Osteoblast (primary cell): ENCODE results near the gene RICTOR. TPM values are rescaled to one million over a fixed set of nuclear protein-coding genes. Genes with fewer than 3 reads are reported as not detected.
A peak's percentile ranks its signal among the peaks of the same experiment; 100 is the strongest.

ENCODE experiments used
- DNase-seq: peaks from one replicate; pipeline ENCODE4 v3.0.0; 2011; ENCODE audit warnings: low spot score, mixed read lengths; ENCODE audit not compliant: insufficient read length; ENCODE audit errors: missing footprints
- H2AFZ ChIP-seq: 2 replicates; pipeline ENCODE4 v1.6.0; 2011; ENCODE audit warnings: mild to moderate bottlenecking, low read length
- H3K27ac ChIP-seq: 2 replicates; pipeline ENCODE4 v1.5.1; 2011; ENCODE audit warnings: mild to moderate bottlenecking, low read depth, low read length, moderate library complexity
- H3K27me3 ChIP-seq: 2 replicates; pipeline ENCODE4 v1.6.0; 2012; ENCODE audit warnings: mild to moderate bottlenecking, control low read depth, inconsistent platforms, low read length, moderate library complexity; ENCODE audit not compliant: insufficient read depth
- H3K36me3 ChIP-seq: 2 replicates; pipeline ENCODE4 v1.5.1; 2011; ENCODE audit warnings: mild to moderate bottlenecking, low read length, control low read depth, moderate library complexity; ENCODE audit not compliant: insufficient read depth
- H3K4me1 ChIP-seq: 2 replicates; pipeline ENCODE4 v1.5.1; 2011; ENCODE audit warnings: mild to moderate bottlenecking, low read length, control low read depth, moderate library complexity; ENCODE audit not compliant: insufficient read depth
- H3K4me2 ChIP-seq: 2 replicates; pipeline ENCODE4 v1.6.0; 2011; ENCODE audit warnings: mild to moderate bottlenecking, low read length; ENCODE audit not compliant: insufficient read depth
- H3K4me3 ChIP-seq: fragments of 200-600 bp; sonication (generic); 3 replicates; pipeline ENCODE4 v1.5.1; 2012; ENCODE audit warnings: mild to moderate bottlenecking, low read length, inconsistent platforms; ENCODE audit not compliant: insufficient read depth
- H3K79me2 ChIP-seq: 2 replicates; pipeline ENCODE4 v1.6.0; 2012; ENCODE audit warnings: mild to moderate bottlenecking, low read length, control low read depth, inconsistent platforms; ENCODE audit not compliant: insufficient read depth
- H3K9me3 ChIP-seq: 2 replicates; pipeline ENCODE4 v1.5.1; 2011; ENCODE audit warnings: low read depth, low read length, control low read depth
- H4K20me1 ChIP-seq: 2 replicates; pipeline ENCODE4 v1.6.0; 2012; ENCODE audit warnings: mild to moderate bottlenecking, low read length, control low read depth; ENCODE audit not compliant: insufficient read depth
- total RNA-seq: library from RNA; depleted of rRNA; stranded (reverse); fragments of >200 nt; gene quantifications from 2 replicates; pipeline ENCODE4 v1.2.3, GENCODE V29; 2012
- TF ChIP-seq, protein P1 (sequence below): IDR thresholded peaks from 2 replicates; pipeline ENCODE4 v1.5.1; 2011; ENCODE audit warnings: mild to moderate bottlenecking, low read depth, low read length, moderate library complexity; ENCODE audit errors: extremely low read depth

The RICTOR gene
- total RNA-seq, 1 donor: 46.7 TPM

DNA sequence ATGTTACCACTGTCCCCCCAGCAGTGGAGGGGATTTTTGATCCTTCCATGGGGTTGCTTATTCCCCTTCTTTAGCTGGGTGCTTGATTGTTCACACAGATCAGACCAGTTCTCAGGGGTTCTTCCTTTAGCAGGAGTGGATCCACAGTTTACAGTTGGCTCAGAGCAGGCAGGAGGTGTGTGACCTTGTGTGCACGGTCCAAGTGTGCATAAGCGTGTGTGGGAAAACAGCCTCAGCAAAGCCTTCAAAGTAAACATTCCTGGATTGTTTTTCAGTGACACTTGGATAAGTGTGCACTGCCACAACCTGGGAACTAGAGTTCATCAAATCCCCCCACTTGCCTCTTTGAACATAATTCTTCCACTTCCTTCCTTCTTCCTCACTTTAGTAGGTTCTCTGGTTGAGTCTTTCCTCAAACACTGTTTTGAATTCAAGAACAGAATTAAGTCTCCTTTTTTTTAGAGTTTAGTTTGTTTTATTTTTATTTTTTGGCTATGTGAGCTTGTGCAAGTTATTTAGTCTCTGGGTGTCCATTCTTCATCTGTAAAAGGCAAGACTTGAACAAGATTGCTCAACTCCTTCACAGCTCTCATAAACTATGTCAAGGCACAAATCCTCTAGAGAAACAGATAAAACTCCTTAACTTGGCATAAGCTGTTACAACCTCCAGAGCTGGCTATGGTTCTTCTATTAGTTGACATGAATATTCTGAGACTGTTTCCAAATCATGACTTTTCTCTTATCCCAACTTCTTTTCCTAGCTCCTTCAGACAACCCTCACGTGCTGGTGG is 150.3 kb downstream of the RICTOR start:
- Histone ChIP-seq H2AFZ (no peak overlapping the region), H3K36me3 (peaks cover 63% of the 10 kb centered on the region), H3K79me2 (no peaks in the 10 kb centered on the region), H3K27ac (peak overlapping the region; percentile 86), H3K4me3 (no peak overlapping the region), H3K4me1 (peaks cover 40% of the 10 kb centered on the region), H3K4me2 (no peak overlapping the region), H3K9me3 (no peaks in the 10 kb centered on the region), H4K20me1 (peaks cover 22% of the 10 kb centered on the region), H3K27me3 (no peaks in the 10 kb centered on the region)
- DNase-seq: no peak
- TF ChIP-seq, protein P1, sequence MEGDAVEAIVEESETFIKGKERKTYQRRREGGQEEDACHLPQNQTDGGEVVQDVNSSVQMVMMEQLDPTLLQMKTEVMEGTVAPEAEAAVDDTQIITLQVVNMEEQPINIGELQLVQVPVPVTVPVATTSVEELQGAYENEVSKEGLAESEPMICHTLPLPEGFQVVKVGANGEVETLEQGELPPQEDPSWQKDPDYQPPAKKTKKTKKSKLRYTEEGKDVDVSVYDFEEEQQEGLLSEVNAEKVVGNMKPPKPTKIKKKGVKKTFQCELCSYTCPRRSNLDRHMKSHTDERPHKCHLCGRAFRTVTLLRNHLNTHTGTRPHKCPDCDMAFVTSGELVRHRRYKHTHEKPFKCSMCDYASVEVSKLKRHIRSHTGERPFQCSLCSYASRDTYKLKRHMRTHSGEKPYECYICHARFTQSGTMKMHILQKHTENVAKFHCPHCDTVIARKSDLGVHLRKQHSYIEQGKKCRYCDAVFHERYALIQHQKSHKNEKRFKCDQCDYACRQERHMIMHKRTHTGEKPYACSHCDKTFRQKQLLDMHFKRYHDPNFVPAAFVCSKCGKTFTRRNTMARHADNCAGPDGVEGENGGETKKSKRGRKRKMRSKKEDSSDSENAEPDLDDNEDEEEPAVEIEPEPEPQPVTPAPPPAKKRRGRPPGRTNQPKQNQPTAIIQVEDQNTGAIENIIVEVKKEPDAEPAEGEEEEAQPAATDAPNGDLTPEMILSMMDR: no peak

DNA sequence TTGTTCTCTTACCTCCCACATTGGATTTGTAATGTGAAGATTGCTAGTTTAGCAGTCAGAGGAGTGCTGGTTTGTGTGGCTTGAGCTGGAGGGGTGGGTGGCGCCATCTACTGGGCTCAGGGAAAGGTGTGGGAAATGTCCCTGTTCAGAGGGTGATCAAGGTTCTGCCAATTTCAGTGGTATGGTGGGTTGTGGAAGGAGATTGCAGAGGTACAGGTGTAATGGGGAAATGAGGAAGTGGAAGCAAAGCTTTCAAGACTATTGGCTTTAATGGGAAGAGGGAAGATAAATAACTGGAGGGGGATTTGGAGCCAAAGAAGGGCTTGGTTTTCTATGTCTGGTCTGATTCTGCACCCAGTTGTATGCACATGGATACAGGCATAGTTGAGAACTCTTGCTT is 152.0 kb downstream of the RICTOR start:
- TF ChIP-seq, protein P1: peak; percentile 93
- peak; percentile 50 for DNase-seq
- Histone ChIP-seq H3K4me1 (peaks cover 40% of the 10 kb centered on the region), H3K27me3 (no peaks in the 10 kb centered on the region), H3K9me3 (no peaks in the 10 kb centered on the region), H3K79me2 (no peaks in the 10 kb centered on the region), H2AFZ (no peak overlapping the region), H4K20me1 (peaks cover 24% of the 10 kb centered on the region), H3K36me3 (peaks cover 66% of the 10 kb centered on the region), H3K4me2 (no peak overlapping the region), H3K4me3 (no peak overlapping the region), H3K27ac (no peak overlapping the region)

DNA sequence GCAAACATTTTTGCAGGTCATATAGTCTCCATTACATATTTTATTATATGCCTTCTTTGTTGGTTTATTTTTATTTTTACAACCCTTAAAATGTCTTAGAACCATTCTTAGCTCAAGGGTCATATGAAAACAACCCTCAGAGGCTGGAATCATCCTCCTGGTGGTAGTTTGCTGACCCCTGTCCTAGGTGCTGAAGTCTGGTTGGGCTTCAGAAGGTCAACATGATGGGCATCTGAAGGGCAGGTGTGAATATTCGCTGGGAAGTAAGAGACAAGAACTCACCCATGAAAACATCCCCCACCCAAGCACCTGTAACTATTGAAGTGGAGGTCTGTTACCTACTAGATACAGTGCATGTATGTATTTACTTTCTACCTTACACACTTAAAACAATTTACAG is 153.0 kb downstream of the RICTOR start:
- Histone ChIP-seq H2AFZ (no peak overlapping the region), H3K4me2 (no peak overlapping the region), H3K9me3 (no peaks in the 10 kb centered on the region), H3K27me3 (no peaks in the 10 kb centered on the region), H3K27ac (no peak overlapping the region), H3K36me3 (peaks cover 61% of the 10 kb centered on the region), H3K4me1 (peaks cover 32% of the 10 kb centered on the region), H3K79me2 (no peaks in the 10 kb centered on the region), H4K20me1 (peaks cover 24% of the 10 kb centered on the region), H3K4me3 (no peak overlapping the region)
- DNase-seq: no peak
- TF ChIP-seq, protein P1: no peak

DNA sequence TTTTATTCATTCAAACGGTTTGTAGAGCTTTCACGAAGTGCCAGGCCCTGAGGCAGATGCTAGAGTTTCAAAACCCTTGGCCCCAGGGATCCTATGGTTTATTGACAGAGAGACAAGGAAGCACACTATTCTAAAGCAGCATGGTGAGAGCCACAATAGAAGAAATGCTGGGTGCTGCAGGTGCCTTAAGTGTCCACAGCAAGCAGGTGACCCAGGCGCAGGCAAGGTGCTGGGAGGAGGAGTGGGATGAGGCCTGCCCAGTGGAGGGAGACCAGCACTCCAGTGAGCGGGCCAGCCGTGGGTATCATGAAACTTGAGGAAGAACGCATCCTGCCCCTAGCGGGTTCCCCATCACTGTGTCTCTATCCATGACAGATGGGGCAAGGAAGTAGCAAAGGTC is 157.4 kb downstream of the RICTOR start:
- DNase-seq: no peak
- Histone ChIP-seq H3K27ac (no peak overlapping the region), H3K4me2 (no peak overlapping the region)

More for the DNA sequence above, 157.4 kb downstream of the RICTOR start:
- Histone ChIP-seq H2AFZ (no peak overlapping the region), H3K4me1 (no peaks in the 10 kb centered on the region), H3K27me3 (no peaks in the 10 kb centered on the region), H3K4me3 (no peak overlapping the region), H3K9me3 (no peaks in the 10 kb centered on the region), H4K20me1 (peaks cover 11% of the 10 kb centered on the region), H3K79me2 (no peaks in the 10 kb centered on the region), H3K36me3 (peaks cover 42% of the 10 kb centered on the region)
- TF ChIP-seq, protein P1: no peak
